ENCODE data around the gene PRELID3B. TPM values are rescaled to one million over a fixed set of nuclear protein-coding genes. Genes with fewer than 3 reads are reported as not detected.
A peak's percentile ranks its signal among the peaks of the same experiment; 100 is the strongest.
"Not testable (repeated sequence)": the region's sequence is repeated elsewhere in the genome, so short reads cannot be mapped to it uniquely, and the experiment has no call there.

The PRELID3B gene
- total RNA-seq, 2 donors from 2014 or later = 82.8 to 89.0 TPM

DNA sequence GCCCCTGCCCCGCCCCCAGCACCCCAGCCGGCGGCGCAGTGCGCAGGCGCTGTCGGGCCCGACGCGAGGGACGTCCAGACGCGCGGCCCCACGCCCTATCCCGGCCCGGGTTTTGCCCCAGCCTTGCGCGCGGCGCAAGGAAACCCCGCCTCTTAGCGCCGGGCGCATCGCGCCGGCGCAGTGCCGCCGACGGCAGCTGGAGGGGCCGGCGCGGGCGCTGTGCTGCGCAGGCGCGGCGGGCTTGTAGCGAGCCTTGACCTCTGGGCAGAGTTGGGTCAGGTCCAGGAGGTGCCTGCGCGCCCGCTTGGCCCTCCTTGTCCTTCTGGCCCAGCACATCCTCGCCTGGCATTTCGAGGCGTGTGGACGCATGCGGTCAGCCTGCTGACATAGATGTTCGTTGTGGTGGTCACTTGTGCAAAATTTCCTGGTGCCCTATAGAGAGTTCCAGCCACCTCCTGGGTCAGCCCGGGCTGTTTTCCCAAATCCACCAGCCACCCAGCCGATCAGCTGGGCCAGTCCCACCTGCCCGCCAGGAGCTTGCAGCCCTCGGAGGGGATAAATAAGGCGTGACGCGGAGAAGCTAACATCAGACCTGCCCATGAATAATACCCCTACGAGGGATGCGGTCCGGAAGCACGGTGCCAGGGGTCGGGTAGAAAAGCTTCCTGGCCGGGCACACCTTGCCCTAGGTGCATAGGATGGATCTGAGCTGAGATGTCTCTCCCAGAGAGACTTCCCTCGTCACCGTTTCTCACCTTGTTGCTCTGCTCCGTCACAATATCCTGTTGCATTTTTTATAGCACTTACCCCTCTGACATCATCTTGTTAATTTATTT, 428 bp upstream of the PRELID3B start:
- H3K36me3 Mint-ChIP-seq = peaks cover 14% of the 10 kb centered on the region
- DNase-seq (ENCODE audit: low spot score) = peak; percentile 95
- H3K27ac Mint-ChIP-seq = peak overlapping the region; percentile 60 to 79
- no peaks in the 10 kb centered on the region for H3K9me3 Mint-ChIP-seq
- H3K27me3 Mint-ChIP-seq = peaks cover 1 to 2% of the 10 kb centered on the region in 2 donors
- ATAC-seq = peak; percentile 99
- H3K4me1 Mint-ChIP-seq (ENCODE audit: low read depth in 2 of 2) = peaks cover 33 to 43% of the 10 kb centered on the region in 2 donors
- peak overlapping the region; percentile 86 for H3K4me3 Mint-ChIP-seq

DNA sequence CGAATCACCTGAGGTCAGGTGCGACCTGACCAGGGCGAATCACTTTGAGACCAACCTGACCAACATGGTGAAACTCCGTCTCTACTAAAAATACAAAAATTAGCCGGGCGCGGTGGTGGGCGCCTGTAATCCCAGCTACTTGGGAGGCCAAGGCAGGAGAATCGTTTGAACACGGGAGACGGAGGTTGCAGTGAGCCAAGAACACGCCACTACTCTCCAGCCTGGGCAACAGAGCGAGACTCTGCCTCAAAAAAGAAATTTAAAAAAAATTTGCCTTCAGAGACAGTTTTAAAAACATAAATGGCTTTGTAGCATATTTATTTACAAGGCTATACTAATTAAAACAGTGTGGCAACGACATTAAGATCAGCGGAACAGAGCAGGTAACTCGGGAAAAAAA, 1.1 kb downstream of the PRELID3B start:
- not testable (repeated sequence) for H3K9me3 Mint-ChIP-seq; DNase-seq (ENCODE audit: low spot score); H3K27me3 Mint-ChIP-seq; ATAC-seq
- H3K27ac Mint-ChIP-seq = peak overlapping the region; percentile 60 to 79
- H3K36me3 Mint-ChIP-seq = peaks cover 23% of the 10 kb centered on the region
- H3K4me3 Mint-ChIP-seq = peak overlapping the region; percentile 86
- peaks cover 36 to 51% of the 10 kb centered on the region in 2 donors for H3K4me1 Mint-ChIP-seq (ENCODE audit: low read depth in 2 of 2)

DNA sequence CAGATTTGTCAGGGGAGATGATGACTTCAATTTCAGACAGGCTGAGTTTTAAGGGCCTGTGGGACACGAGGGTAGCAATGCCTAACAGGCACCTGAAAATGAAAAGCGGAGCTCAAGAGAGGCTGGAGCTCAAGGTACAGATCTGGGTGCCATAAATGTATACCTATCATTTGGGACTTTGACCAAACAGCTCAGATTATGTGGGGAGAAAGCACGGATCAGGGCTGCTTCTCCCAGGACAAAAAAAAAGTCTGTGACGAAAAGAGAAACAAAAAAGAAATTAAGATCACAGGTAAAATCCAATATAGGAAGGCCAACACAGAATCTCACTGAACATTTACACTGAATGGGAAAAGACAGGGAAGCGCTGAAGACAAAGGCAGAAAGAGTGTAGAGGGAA, 1.9 kb downstream of the PRELID3B start:
- H3K36me3 Mint-ChIP-seq = peaks cover 31% of the 10 kb centered on the region
- H3K4me1 Mint-ChIP-seq (ENCODE audit: low read depth in 2 of 2) = peaks cover 37 to 57% of the 10 kb centered on the region in 2 donors
- DNase-seq (ENCODE audit: low spot score) = no peak
- H3K9me3 Mint-ChIP-seq = no peaks in the 10 kb centered on the region
- ATAC-seq = no peak
- H3K27me3 Mint-ChIP-seq = no peaks in the 10 kb centered on the region
- H3K4me3 Mint-ChIP-seq = peak overlapping the region; percentile 86
- peak overlapping the region; percentile 60 to 79 for H3K27ac Mint-ChIP-seq

DNA sequence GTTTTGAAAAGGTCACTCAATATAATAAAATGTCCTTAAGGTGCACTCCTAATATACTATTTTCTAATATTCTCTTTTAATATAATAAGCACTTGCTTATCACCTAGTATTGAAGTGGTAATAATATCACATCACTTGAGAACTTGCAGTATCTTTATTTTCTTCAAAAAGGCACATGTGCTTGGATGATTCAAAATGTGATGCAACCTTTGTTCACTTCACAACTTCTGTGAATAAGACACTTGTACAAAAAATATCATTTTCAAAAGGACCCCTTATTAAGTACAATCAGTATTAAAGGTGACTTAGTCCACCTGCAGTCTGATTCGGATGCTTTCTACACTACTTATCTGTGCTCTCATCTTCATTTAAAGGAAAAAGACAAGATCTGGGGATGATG, 3.4 kb downstream of the PRELID3B start:
- peak overlapping the region; percentile 86 for H3K4me3 Mint-ChIP-seq
- peaks cover 42% of the 10 kb centered on the region for H3K36me3 Mint-ChIP-seq
- peaks cover 40 to 62% of the 10 kb centered on the region in 2 donors for H3K4me1 Mint-ChIP-seq (ENCODE audit: low read depth in 2 of 2)
- no peak for ATAC-seq
- DNase-seq (ENCODE audit: low spot score) = no peak
- H3K27me3 Mint-ChIP-seq = no peaks in the 10 kb centered on the region
- peak overlapping the region; percentile 60 to 79 for H3K27ac Mint-ChIP-seq
- no peaks in the 10 kb centered on the region for H3K9me3 Mint-ChIP-seq

DNA sequence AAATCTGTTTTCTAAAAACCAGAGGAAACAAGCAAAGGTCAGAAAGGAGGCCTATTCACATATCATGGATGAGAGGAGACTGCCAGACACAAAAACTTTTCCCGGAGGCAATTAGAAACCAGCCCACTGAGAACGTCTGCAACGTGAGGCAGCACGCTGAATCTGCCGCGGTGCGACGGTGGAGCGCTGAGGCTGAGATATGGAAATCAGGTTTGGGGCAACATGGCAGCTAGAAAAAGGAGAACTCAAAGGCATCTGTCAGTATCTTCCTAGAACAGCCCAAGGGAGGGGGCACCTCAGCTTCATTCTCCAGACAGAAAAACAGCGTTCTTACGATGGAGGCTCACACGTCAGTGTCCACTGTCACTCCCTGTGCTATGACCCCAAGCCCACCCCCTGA, 5.2 kb downstream of the PRELID3B start:
- Mint-ChIP-seq H3K4me3 (no peak overlapping the region), H3K4me1 (ENCODE audit: low read depth in 2 of 2) (peaks cover 34 to 61% of the 10 kb centered on the region in 2 donors), H3K27me3 (no peaks in the 10 kb centered on the region), H3K27ac (peak overlapping the region in 1 of 2 donors; percentile 19), H3K9me3 (no peaks in the 10 kb centered on the region), H3K36me3 (peaks cover 46% of the 10 kb centered on the region)
- DNase-seq (ENCODE audit: low spot score) (no peak), ATAC-seq (no peak)

DNA sequence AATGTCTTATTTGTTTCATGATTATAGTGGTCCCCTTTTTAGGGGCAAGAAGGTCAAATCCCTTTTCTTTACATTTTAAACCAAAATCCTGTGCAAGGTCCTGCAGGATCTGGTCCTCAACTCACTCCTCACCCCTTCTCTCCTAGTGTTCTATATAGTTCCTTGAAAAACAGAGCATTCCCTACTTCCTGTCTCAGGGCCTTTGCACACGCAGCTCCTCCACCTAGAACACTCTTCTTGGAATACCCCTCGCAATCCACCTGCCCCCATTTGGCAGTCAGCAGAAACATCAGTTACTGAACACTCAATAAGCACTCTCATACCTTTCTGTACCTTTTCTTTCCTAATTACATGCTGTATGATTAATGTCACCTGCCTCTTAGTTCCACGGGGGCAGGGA, 7.2 kb downstream of the PRELID3B start:
- no peak overlapping the region for H3K27ac Mint-ChIP-seq
- ATAC-seq = no peak
- peaks cover 46% of the 10 kb centered on the region for H3K36me3 Mint-ChIP-seq
- DNase-seq (ENCODE audit: low spot score) = no peak
- peaks cover 28 to 61% of the 10 kb centered on the region in 2 donors for H3K4me1 Mint-ChIP-seq (ENCODE audit: low read depth in 2 of 2)
- no peak overlapping the region for H3K4me3 Mint-ChIP-seq
- H3K27me3 Mint-ChIP-seq = no peaks in the 10 kb centered on the region
- H3K9me3 Mint-ChIP-seq = no peaks in the 10 kb centered on the region

DNA sequence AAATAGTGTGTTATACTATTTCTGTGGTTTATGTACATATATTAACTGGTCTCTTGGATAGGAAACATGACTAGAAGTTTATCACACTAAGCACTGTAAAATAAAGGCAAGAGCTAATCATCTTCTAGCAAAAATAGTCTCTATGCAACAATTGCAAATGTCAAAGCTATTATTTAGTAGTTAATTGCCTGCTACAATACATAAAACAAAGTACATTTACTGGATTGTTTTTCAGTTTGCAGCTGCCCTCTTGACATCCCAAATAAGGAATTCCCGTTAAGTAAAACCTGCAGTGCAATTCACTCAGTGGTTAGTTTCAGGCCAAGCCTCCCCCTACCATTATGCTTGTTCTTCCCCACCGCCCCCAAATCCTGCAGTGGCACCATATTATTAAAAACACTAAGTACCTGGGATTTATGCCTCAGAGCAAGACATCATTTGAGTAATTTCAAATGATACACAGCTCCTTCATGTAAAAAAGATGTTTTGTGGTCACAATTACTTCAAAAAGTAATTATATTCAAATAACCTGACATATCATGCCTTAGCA, 8.9 kb downstream of the PRELID3B start:
- Mint-ChIP-seq H3K4me1 (ENCODE audit: low read depth in 2 of 2) (peaks cover 31 to 59% of the 10 kb centered on the region in 2 donors), H3K36me3 (peaks cover 49% of the 10 kb centered on the region), H3K4me3 (peak overlapping the region; percentile 11), H3K9me3 (no peaks in the 10 kb centered on the region), H3K27me3 (no peaks in the 10 kb centered on the region), H3K27ac (peak overlapping the region in 1 of 2 donors; percentile 35)
- no peak for ATAC-seq
- DNase-seq (ENCODE audit: low spot score) = no peak

DNA sequence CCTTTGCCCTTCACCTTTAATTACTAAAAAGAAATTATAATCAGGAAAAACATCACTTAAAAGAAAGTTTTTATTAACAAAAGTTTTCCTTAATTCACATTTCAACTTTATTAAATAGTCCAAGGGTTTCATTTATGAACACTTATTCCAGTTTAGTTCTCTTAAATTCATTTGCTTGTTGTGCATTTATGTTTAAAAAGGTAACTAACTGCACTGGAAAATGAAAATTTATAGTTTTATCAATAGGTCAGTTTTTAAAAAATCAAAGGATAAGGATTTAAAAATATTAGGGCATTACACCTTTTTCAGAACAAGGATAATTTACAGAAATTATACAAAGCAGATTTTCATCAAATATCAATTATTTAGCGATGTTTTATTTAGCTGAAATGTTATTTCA, 9.5 kb downstream of the PRELID3B start:
- H3K36me3 Mint-ChIP-seq = peaks cover 49% of the 10 kb centered on the region
- H3K4me1 Mint-ChIP-seq (ENCODE audit: low read depth in 2 of 2) = peaks cover 34 to 62% of the 10 kb centered on the region in 2 donors
- peak overlapping the region; percentile 84 to 89 for H3K27ac Mint-ChIP-seq
- DNase-seq (ENCODE audit: low spot score) (no peak), ATAC-seq (no peak)
- no peaks in the 10 kb centered on the region for H3K27me3 Mint-ChIP-seq
- H3K9me3 Mint-ChIP-seq = no peaks in the 10 kb centered on the region
- H3K4me3 Mint-ChIP-seq = peak overlapping the region; percentile 92

DNA sequence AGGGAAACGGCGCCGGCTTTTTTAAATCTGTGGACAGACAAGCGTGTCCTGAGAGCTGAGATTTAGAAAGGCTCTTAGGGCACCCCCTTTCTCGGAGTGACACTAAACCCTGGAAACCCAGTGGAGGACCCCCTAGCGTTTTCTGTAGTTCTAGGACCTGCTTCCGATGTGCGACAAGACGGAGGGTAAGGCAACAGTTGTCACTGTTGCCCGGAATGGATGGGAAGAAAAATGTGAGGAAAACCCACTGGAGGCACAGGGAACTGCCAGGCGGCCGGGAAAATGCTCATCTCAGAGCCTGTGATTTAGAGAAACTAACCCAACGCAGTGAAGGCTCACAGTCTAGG, 9.9 kb downstream of the PRELID3B start:
- Mint-ChIP-seq H3K27me3 (no peaks in the 10 kb centered on the region), H3K27ac (peak overlapping the region; percentile 84 to 89), H3K9me3 (no peaks in the 10 kb centered on the region), H3K4me1 (ENCODE audit: low read depth in 2 of 2) (peaks cover 37 to 65% of the 10 kb centered on the region in 2 donors), H3K36me3 (peaks cover 51% of the 10 kb centered on the region), H3K4me3 (peak overlapping the region; percentile 92)
- no peak for DNase-seq (ENCODE audit: low spot score)
- no peak for ATAC-seq

DNA sequence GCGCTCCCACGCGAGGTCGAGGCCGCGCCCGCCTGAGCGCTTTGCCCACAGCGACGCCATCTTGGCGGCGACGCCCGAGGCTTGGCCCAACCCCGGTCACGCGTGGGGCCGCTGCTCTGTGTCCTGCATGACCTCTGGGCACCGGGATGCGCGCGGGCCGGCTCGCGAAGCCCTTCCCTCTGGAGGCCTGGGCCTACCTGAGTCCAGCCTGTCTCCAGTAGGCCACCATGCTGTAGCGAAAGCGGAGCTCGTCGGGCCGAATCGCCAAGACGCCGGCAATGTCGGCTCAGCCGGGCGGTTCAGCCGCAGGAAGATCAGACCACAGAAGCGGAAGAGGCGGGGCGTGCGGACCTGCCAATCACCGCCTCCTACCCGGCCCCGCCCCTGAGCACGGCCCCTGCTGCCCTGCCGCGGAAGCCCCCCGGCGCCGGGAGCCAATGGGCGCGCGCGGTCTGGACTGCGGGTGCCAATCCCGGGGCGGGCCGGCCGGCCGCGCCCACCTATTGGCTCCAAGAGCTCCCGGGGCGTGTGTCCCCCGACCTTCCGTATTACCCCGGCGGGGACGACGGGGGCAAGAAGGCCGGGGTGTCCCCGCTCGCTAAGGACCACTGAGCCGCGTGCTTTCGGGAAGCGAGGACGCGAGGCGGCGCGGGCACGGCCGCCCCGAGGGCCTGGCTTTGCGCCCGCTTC, 10.4 kb downstream of the PRELID3B start, which contains the start of gene ATP5F1E:
ATP5F1E (minus strand) TSS at position 313 of the 690 bp plus-strand sequence; CDS start at position 229, 84 bp downstream.
- Mint-ChIP-seq H3K4me3 (peak within 1 kb of the TSS; percentile 92), H3K27me3 (no peaks in the 10 kb centered on the region), H3K27ac (peak within 1 kb of the TSS; percentile 84 to 89), H3K4me1 (ENCODE audit: low read depth in 2 of 2) (peaks cover 42 to 68% of the 10 kb centered on the region in 2 donors), H3K9me3 (no peaks in the 10 kb centered on the region), H3K36me3 (peaks cover 54% of the 10 kb centered on the region)
- DNase-seq (ENCODE audit: low spot score) (peak; percentile 99), ATAC-seq (peak; percentile 99)

DNA sequence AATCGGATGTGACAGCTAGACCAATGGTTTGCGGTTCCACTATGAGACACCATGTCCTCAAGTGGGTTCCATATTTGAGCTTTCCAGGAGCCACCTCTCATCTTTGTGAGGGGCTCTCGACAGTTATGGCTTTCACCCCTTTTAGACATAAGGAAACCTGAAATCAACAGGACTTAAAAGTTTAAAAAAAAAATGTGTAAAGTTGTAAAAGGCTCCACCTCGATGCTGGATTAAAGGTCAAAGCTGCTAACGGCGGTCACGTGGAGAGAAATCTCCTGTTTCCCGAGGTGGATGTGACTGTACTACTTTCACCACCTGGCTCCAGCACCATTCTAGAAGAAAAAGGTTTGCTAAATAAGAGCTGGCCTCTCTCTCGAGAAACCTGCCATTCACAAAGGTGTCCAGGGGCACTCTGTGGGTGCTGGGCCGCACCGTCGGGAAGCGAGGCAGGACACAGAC, 11.0 kb downstream of the PRELID3B start:
- Mint-ChIP-seq H3K4me3 (peak overlapping the region; percentile 92), H3K9me3 (no peaks in the 10 kb centered on the region), H3K27ac (peak overlapping the region; percentile 84 to 89), H3K27me3 (no peaks in the 10 kb centered on the region), H3K36me3 (peaks cover 53% of the 10 kb centered on the region), H3K4me1 (ENCODE audit: low read depth in 2 of 2) (peaks cover 42 to 67% of the 10 kb centered on the region in 2 donors)
- ATAC-seq (no peak), DNase-seq (ENCODE audit: low spot score) (no peak)

DNA sequence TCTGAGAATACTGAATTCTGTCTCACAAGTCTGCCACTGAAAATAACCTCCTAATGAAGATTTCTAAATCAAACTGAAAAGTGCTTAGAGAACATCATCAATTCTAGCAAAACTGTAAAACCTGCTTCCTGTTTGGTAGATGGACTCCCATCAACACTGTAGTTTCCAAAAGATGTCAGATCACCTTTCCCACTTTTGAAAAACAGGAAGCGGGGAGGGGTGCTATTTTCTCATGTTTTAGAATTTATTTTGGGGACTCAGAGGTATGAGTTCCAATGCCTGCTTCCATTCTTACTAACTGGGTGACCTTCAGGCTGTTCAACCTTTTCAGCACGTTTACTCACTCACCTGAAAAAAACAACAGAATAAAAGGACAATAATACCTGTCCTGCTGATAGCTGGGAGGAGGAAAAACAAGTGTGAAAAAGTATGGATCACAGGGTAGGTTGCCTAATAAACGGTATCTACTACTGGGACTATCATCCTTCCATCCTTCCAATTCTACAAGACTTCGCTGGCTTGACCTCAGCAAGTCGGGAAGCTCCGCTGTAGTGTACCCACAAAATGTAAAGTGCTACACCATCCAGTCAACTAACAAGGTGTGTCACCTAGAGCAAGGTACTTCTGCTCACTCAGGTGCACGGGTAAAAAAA, 11.5 kb downstream of the PRELID3B start:
- DNase-seq (ENCODE audit: low spot score) (no peak), ATAC-seq (no peak)
- Mint-ChIP-seq H3K36me3 (peaks cover 50% of the 10 kb centered on the region), H3K27ac (peak overlapping the region; percentile 84 to 89), H3K27me3 (no peaks in the 10 kb centered on the region), H3K4me1 (ENCODE audit: low read depth in 2 of 2) (peaks cover 42 to 63% of the 10 kb centered on the region in 2 donors), H3K4me3 (peak overlapping the region; percentile 92), H3K9me3 (no peaks in the 10 kb centered on the region)

DNA sequence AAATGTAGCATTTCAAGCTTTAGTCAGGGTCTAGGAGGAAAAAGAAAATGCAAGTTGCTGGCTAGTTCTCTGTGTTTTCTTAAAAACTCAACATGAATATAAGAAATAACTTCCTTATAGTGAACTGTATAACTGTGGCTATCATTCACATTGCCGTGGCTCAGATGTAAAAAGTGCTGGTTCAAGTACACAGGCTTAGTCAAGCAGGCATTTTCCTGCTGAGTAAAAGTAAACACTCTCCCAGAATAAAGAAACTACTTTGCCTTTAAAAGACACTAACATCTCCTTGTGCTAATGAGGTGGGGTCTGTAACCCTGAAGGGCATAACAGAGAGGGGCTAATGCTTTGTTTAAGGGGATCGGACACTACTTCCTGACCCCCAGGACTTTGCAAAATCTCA, 13.8 kb downstream of the PRELID3B start:
- H3K9me3 Mint-ChIP-seq = no peaks in the 10 kb centered on the region
- no peaks in the 10 kb centered on the region for H3K27me3 Mint-ChIP-seq
- H3K4me1 Mint-ChIP-seq (ENCODE audit: low read depth in 2 of 2) = peaks cover 45 to 65% of the 10 kb centered on the region in 2 donors
- H3K4me3 Mint-ChIP-seq = peak overlapping the region; percentile 65
- no peak for ATAC-seq
- DNase-seq (ENCODE audit: low spot score) = no peak
- H3K27ac Mint-ChIP-seq = no peak overlapping the region
- peaks cover 44% of the 10 kb centered on the region for H3K36me3 Mint-ChIP-seq
